Measurements from ENCODE around the gene ANO4.

DNA sequence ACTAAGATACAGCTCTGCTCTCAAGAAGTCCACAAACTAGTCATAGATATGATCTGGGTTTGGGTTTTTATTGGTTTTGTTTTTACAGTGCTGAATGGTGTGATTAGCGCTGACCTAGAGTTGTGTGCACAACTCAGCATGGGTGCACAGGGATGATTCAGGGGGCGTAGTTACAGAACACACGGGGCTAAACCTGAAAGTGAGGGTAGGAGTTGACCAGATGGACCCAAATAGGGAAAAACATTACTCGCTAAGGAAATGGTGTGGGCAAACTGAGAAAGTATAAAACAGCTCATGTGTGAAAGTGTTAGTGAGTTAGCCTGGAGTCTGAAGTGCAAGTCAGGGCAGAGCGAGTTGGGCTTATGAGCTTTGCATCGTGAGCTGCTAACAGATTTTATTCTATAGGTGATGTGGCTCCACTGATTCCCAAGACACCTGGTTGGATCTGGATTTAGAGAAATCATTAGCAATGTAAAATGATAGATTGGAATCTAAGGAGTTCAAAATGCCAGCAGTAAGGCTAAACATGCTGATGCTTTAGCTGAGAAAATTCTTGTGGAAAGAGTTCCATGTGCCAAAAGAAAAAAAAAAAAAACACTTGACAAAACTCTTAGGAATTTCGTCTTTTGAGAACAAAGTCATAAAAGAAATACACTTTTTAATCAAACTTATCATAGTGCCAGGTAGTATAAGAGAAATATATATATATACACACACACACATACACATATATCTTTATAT lies 280.5 kb downstream of the ANO4 start:
- TF ChIP-seq SUZ12 (IDR thresholded peaks at IDR 0.05; ENCODE audit: extremely low read depth, insufficient read depth, insufficient read length) (no peak), YY1 (IDR thresholded peaks at IDR 0.05; ENCODE audit: insufficient read depth, insufficient read length) (no peak), ZNF274 (IDR thresholded peaks at IDR 0.05; ENCODE audit: low read depth, low read length) (no peak)

Measured in NT2/D1 (cell line).